Measurements from ENCODE around the gene ABHD2. TPM values are rescaled to one million over a fixed set of nuclear protein-coding genes. Genes with fewer than 3 reads are reported as not detected.

ABHD2 gene
- total and polyA plus RNA-seq, 2 experiments from 2014 or later, result 5.2 to 15.2 TPM

- TF ChIP-seq ZNF331 (CRISPR knock-in tag; IDR thresholded peaks at IDR 0.05; ENCODE audit: low read depth), result no peak
- no peak for TF ChIP-seq ZNF114 (CRISPR knock-in tag; IDR thresholded peaks at IDR 0.05)
- no peak for TF ChIP-seq CREB1 (CRISPR knock-in tag; IDR thresholded peaks at IDR 0.05; ENCODE audit: low read depth)
- no peak for TF ChIP-seq NANOG (IDR thresholded peaks at IDR 0.05; ENCODE audit: borderline replicate concordance)
These were observed 49.7 kb downstream of the ABHD2 start (continued) for GRCh38 chr15:89137926-89138325.

- H3K9me3 Mint-ChIP-seq, result no peaks in the 10 kb centered on the region
- no peak for ATAC-seq
- no peak overlapping the region for H3K4me3 ChIP-seq
These were observed 50.9 kb downstream of the ABHD2 start for GRCh38 chr15:89138999-89139612.

More at GRCh38 chr15:89138999-89139612, 50.9 kb downstream of the ABHD2 start:
- Histone ChIP-seq H3K79me2 (replicated peaks; ENCODE audit: insufficient read depth) (no peaks in the 10 kb centered on the region), H2AFZ (no peak overlapping the region), H3K36me3 (ENCODE audit: insufficient read depth) (no peaks in the 10 kb centered on the region), H3K9me2 (ENCODE audit: insufficient read depth) (no peaks in the 10 kb centered on the region), H3K4me2 (no peak overlapping the region), H3K27ac (ENCODE audit: low read depth) (no peak overlapping the region), H4K20me1 (replicated peaks; ENCODE audit: insufficient read depth) (no peaks in the 10 kb centered on the region), H3K4me1 (ENCODE audit: insufficient read depth) (peaks cover 5% of the 10 kb centered on the region; the same call in 1 of the 2 replicates), H3K27me3 (ENCODE audit: insufficient read depth) (no peaks in the 10 kb centered on the region), H3F3A (replicated peaks; ENCODE audit: low read depth) (no peaks in the 10 kb centered on the region)
- TF ChIP-seq ETS1 (IDR thresholded peaks at IDR 0.05) (no peak), ZNF462 (CRISPR knock-in tag; IDR thresholded peaks at IDR 0.05) (no peak), EZH2 (IDR thresholded peaks at IDR 0.05; ENCODE audit: low read depth, unreplicated experiment) (no peak), ZNF114 (CRISPR knock-in tag; IDR thresholded peaks at IDR 0.05) (no peak), REST (IDR thresholded peaks at IDR 0.05; ENCODE audit: unreplicated experiment) (no peak), JUNB (IDR thresholded peaks at IDR 0.05; ENCODE audit: unreplicated experiment) (no peak)
- Mint-ChIP-seq H3K27ac (no peak overlapping the region), H3K4me1 (peaks cover 17% of the 10 kb centered on the region), H3K4me3 (no peak overlapping the region), H3K27me3 (ENCODE audit: insufficient read depth, low read depth, poor library complexity) (peaks cover 3% of the 10 kb centered on the region), H3K36me3 (ENCODE audit: low read depth) (no peaks in the 10 kb centered on the region)
- DNase-seq (ENCODE audit: low spot score), result no peak

Measured in GM23338 (cell line).